DOHH2 (cell line): ENCODE results near the gene RPP40.

Experiments
- CTCF ChIP-seq: fragments of 200-600 bp; sonication (generic); IDR thresholded peaks from one replicate; pipeline ENCODE4 v1.5.1; 2014; ENCODE audit warnings: antibody characterized with exemption, mild to moderate bottlenecking, low read depth, low read length; ENCODE audit not compliant: poor library complexity, severe bottlenecking
- EZH2phosphoT487 ChIP-seq: fragments of 200-600 bp; sonication (generic); IDR thresholded peaks from 2 replicates; pipeline ENCODE4 v1.6.1; 2017; ENCODE audit warnings: borderline replicate concordance, mild to moderate bottlenecking, antibody characterized with exemption, low read length, moderate library complexity, mixed read lengths

- TF ChIP-seq CTCF (no peak), EZH2phosphoT487 (no peak)
Observed at GRCh38 chr6:4961322-4962168, 42.3 kb downstream of the RPP40 start.
